Measurements from ENCODE around the gene WDR77. TPM values are rescaled to one million over a fixed set of nuclear protein-coding genes. Genes with fewer than 3 reads are reported as not detected.

The WDR77 gene
- total RNA-seq: 10 to 100 TPM; 20.5 to 33.5 (median 28.7) TPM

- peak; percentile 96 for ATAC-seq
- TF ChIP-seq POLR2A (IDR thresholded peaks at IDR 0.05): no peak
- TF ChIP-seq POLR2AphosphoS5 (IDR thresholded peaks at IDR 0.05): peak; percentile 10
- TF ChIP-seq CTCF (IDR thresholded peaks at IDR 0.05): no peak
- no peak for TF ChIP-seq EP300 (IDR thresholded peaks at IDR 0.05)
- Histone ChIP-seq H3K36me3 (peaks cover 0 to 34% of the 10 kb centered on the region in 2 donors), H3K4me3 (peak within 1 kb of the TSS; percentile 74), H3K9me3 (no peaks in the 10 kb centered on the region), H3K27ac (peak within 1 kb of the TSS; percentile 65 to 86 (median 86)), H3K4me1 (peaks cover 18 to 67% (median 26%) of the 10 kb centered on the region in 3 donors), H3K27me3 (no peaks in the 10 kb centered on the region)
- 0 to 2% methylated on average over 16 to 17 of the region's 54 CpGs for WGBS, 2 donors (ENCODE audit: low coverage in 1 of 2)
These were observed at the start of gene WDR77, which contains the start of gene ATP5PB for GRCh38 chr1:111448918-111449702. TSS of gene WDR77 (minus strand) at chr1:111449256. CDS start at chr1:111449169, 87 bp downstream. TSS of gene ATP5PB (plus strand) at chr1:111449464. CDS start at chr1:111449542, 78 bp downstream.

GRCh38 chr1:111497592-111497991 lies 48.5 kb upstream of the WDR77 start:
- 73% methylated on average over 5 of the region's 5 CpGs for WGBS, 2 donors (ENCODE audit: low coverage in 1 of 2)
- no peaks in the 10 kb centered on the region for H3K9me3 ChIP-seq
- ATAC-seq: no peak
- no peaks in the 10 kb centered on the region for H3K36me3 ChIP-seq
- no peak overlapping the region for H3K4me3 ChIP-seq
- H3K27me3 ChIP-seq: no peaks in the 10 kb centered on the region
- TF ChIP-seq POLR2AphosphoS5 (IDR thresholded peaks at IDR 0.05) (no peak), CTCF (IDR thresholded peaks at IDR 0.05) (no peak), EP300 (IDR thresholded peaks at IDR 0.05) (no peak), POLR2A (IDR thresholded peaks at IDR 0.05) (no peak)
- H3K27ac ChIP-seq: no peak overlapping the region
- H3K4me1 ChIP-seq: no peaks in the 10 kb centered on the region

- ATAC-seq: no peak
- 57 to 85% methylated on average over 1 to 4 of the region's 4 CpGs for WGBS, 2 donors (ENCODE audit: low coverage in 1 of 2)
- H3K27ac ChIP-seq: no peak overlapping the region
- no peaks in the 10 kb centered on the region for H3K27me3 ChIP-seq
- H3K9me3 ChIP-seq: no peaks in the 10 kb centered on the region
- no peaks in the 10 kb centered on the region for H3K36me3 ChIP-seq
- TF ChIP-seq POLR2AphosphoS5 (IDR thresholded peaks at IDR 0.05) (no peak), POLR2A (IDR thresholded peaks at IDR 0.05) (no peak), EP300 (IDR thresholded peaks at IDR 0.05) (no peak), CTCF (IDR thresholded peaks at IDR 0.05) (no peak)
- H3K4me1 ChIP-seq: no peaks in the 10 kb centered on the region
- no peak overlapping the region for H3K4me3 ChIP-seq
These were observed 47.3 kb upstream of the WDR77 start for GRCh38 chr1:111496398-111496797.

- H3K9me3 ChIP-seq: no peaks in the 10 kb centered on the region
- peak overlapping the region in 3 of 4 donors; percentile 15 to 26 (median 18) for H3K27ac ChIP-seq
- no peaks in the 10 kb centered on the region for H3K4me1 ChIP-seq
- TF ChIP-seq EP300 (IDR thresholded peaks at IDR 0.05): no peak
- TF ChIP-seq CTCF (IDR thresholded peaks at IDR 0.05): no peak
- TF ChIP-seq POLR2A (IDR thresholded peaks at IDR 0.05): no peak
- TF ChIP-seq POLR2AphosphoS5 (IDR thresholded peaks at IDR 0.05): no peak
- no peaks in the 10 kb centered on the region for H3K27me3 ChIP-seq
- ATAC-seq: no peak
- no peak overlapping the region for H3K4me3 ChIP-seq
- 87% methylated on average over 3 of the region's 7 CpGs; no CpG with 5 or more reads in 1 of the 2 donors for WGBS, 2 donors (ENCODE audit: low coverage in 1 of 2)
- no peaks in the 10 kb centered on the region for H3K36me3 ChIP-seq
These were observed 42.0 kb upstream of the WDR77 start for GRCh38 chr1:111491070-111491469.

- Histone ChIP-seq H3K27me3 (no peaks in the 10 kb centered on the region), H3K9me3 (no peaks in the 10 kb centered on the region), H3K4me1 (no peaks in the 10 kb centered on the region), H3K4me3 (no peak overlapping the region), H3K27ac (peak overlapping the region in 3 of 4 donors; percentile 15 to 26 (median 20)), H3K36me3 (no peaks in the 10 kb centered on the region)
- TF ChIP-seq CTCF (IDR thresholded peaks at IDR 0.05) (no peak), EP300 (IDR thresholded peaks at IDR 0.05) (no peak), POLR2AphosphoS5 (IDR thresholded peaks at IDR 0.05) (no peak), POLR2A (IDR thresholded peaks at IDR 0.05) (no peak)
- 73 to 91% methylated on average over 2 to 3 of the region's 4 CpGs for WGBS, 2 donors (ENCODE audit: low coverage in 1 of 2)
- no peak for ATAC-seq
These were observed 41.2 kb upstream of the WDR77 start for GRCh38 chr1:111490220-111490619.

All from gastroesophageal sphincter (tissue), 4 donors.